HG03103 (cell line): ENCODE measurements around the gene FKBP3.
A peak's percentile ranks its signal among the peaks of the same experiment; 100 is the strongest.
"Not testable (repeated sequence)": the region's sequence is repeated elsewhere in the genome, so short reads cannot be mapped to it uniquely, and the experiment has no call there.

Experiments used
- ATAC-seq: cut with Tn5 transposase; IDR thresholded peaks from one replicate; pipeline ENCODE4 v1.9.1; 2021; ENCODE audit warnings: low read depth; ENCODE audit not compliant: unreplicated experiment

Gene FKBP3

GRCh38 chr14:45134051-45134958 is at the start of gene FKBP3:
Gene FKBP3 (minus strand): TSS chr14:45134481. CDS start chr14:45134456, 25 bp downstream.
- peak; percentile 87 for ATAC-seq

- ATAC-seq = no peak
Observed at GRCh38 chr14:45181806-45182205, 47.5 kb upstream of the FKBP3 start.

GRCh38 chr14:45181329-45181728 is 47.0 kb upstream of the FKBP3 start:
- ATAC-seq = no peak

- ATAC-seq = no peak
Observed at GRCh38 chr14:45177076-45177475, 42.8 kb upstream of the FKBP3 start.

GRCh38 chr14:45169906-45170305 is 35.6 kb upstream of the FKBP3 start:
- ATAC-seq = no peak

- ATAC-seq = no peak
Observed at GRCh38 chr14:45156067-45156466, 21.8 kb upstream of the FKBP3 start.

- no peak for ATAC-seq
Observed at GRCh38 chr14:45150386-45150890, 16.2 kb upstream of the FKBP3 start.

- no peak for ATAC-seq
Observed at GRCh38 chr14:45149602-45150001, 15.3 kb upstream of the FKBP3 start.

GRCh38 chr14:45145214-45145613 is 10.9 kb upstream of the FKBP3 start:
- ATAC-seq = peak; percentile 57

GRCh38 chr14:45144658-45145057 is 10.4 kb upstream of the FKBP3 start:
- ATAC-seq = peak; percentile 58

- not testable (repeated sequence) for ATAC-seq
Observed at GRCh38 chr14:45142083-45142482, 7.8 kb upstream of the FKBP3 start.

- ATAC-seq = no peak
Observed at GRCh38 chr14:45140661-45141187, 6.4 kb upstream of the FKBP3 start.

- no peak for ATAC-seq
Observed at GRCh38 chr14:45136399-45136798, 2.1 kb upstream of the FKBP3 start.

- ATAC-seq = no peak
Observed at GRCh38 chr14:45135659-45136395, 1.5 kb upstream of the FKBP3 start, which contains the start of gene FANCM. Gene FANCM (plus strand): TSS chr14:45135930. CDS start chr14:45136032, 102 bp downstream.

GRCh38 chr14:45135156-45135555 is 875 bp upstream of the FKBP3 start:
- no peak for ATAC-seq

GRCh38 chr14:45133683-45134050 is 614 bp downstream of the FKBP3 start:
- no peak for ATAC-seq

- ATAC-seq = no peak
Observed at GRCh38 chr14:45128963-45129629, 5.2 kb downstream of the FKBP3 start.

GRCh38 chr14:45125754-45126153 is 8.5 kb downstream of the FKBP3 start:
- no peak for ATAC-seq

- no peak for ATAC-seq
Observed at GRCh38 chr14:45123271-45123670, 11.0 kb downstream of the FKBP3 start.

- ATAC-seq = no peak
Observed at GRCh38 chr14:45120096-45120495, 14.2 kb downstream of the FKBP3 start.

- ATAC-seq = no peak
Observed at GRCh38 chr14:45118594-45118993, 15.7 kb downstream of the FKBP3 start.
